ENCODE results near the gene KYAT1.
"Not testable (repeated sequence)": the region's sequence is repeated elsewhere in the genome, so short reads cannot be mapped to it uniquely, and the experiment has no call there.

KYAT1 gene

DNA sequence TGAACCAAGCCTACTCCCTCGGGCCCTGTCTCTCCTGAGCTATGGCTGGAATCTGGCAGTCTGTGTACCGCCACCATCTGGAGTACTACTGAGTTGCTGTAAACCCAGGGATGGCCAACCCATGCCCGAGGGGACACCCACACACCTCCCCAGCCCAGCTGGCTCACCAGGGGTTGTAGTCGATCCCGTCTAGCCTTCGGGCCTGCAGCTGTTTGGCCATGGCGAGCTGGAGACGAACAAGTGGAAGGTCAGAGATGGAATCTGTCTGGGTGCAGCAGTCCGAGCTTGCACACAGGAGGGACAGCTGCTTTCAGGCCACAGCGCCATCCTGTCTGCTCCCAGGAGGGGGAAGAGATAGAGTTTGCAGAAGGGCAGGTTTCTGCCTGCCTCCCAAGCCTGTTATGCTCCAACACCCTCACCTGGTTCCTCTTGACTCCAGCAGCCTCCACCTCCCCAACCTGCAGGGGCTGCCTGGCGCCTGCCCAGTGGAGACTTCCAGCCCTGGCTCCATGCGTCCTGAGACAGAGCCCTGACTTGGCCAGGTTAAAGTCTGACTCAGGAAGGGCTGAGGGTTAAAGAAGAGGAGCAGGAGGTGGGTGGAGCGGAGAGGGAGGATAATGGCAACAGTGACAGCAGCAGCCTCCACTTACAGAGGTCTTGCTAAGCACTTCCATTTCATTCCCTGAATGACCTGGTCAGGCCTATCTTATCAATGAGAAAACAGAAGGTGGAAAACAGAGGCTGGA lies 36.4 kb downstream of the KYAT1 start:
- H3K4me3 Mint-ChIP-seq, result peak overlapping the region in 2 of 3 experiments; percentile 3 to 23
- no peaks in the 10 kb centered on the region for H3K27me3 Mint-ChIP-seq (ENCODE audit: low read depth)
- TF ChIP-seq, protein P1, sequence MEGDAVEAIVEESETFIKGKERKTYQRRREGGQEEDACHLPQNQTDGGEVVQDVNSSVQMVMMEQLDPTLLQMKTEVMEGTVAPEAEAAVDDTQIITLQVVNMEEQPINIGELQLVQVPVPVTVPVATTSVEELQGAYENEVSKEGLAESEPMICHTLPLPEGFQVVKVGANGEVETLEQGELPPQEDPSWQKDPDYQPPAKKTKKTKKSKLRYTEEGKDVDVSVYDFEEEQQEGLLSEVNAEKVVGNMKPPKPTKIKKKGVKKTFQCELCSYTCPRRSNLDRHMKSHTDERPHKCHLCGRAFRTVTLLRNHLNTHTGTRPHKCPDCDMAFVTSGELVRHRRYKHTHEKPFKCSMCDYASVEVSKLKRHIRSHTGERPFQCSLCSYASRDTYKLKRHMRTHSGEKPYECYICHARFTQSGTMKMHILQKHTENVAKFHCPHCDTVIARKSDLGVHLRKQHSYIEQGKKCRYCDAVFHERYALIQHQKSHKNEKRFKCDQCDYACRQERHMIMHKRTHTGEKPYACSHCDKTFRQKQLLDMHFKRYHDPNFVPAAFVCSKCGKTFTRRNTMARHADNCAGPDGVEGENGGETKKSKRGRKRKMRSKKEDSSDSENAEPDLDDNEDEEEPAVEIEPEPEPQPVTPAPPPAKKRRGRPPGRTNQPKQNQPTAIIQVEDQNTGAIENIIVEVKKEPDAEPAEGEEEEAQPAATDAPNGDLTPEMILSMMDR (IDR thresholded peaks at IDR 0.05; ENCODE audit: unreplicated experiment in 3 of 3), result no peak
- H3K27ac Mint-ChIP-seq, result peak overlapping the region; percentile 70 to 86 (median 78)
- H3K4me1 Mint-ChIP-seq, result peaks cover 10% of the 10 kb centered on the region
- peaks cover 9% of the 10 kb centered on the region for H3K9me3 Mint-ChIP-seq
- peaks cover 26% of the 10 kb centered on the region for H3K36me3 Mint-ChIP-seq (ENCODE audit: low read depth)

GRCh38 chr9:128843171-128843570 lies 38.6 kb downstream of the KYAT1 start:
- H3K36me3 Mint-ChIP-seq (ENCODE audit: low read depth), result peaks cover 23% of the 10 kb centered on the region
- not testable (repeated sequence) for H3K27me3 Mint-ChIP-seq (ENCODE audit: low read depth); H3K9me3 Mint-ChIP-seq; H3K27ac Mint-ChIP-seq; H3K4me3 Mint-ChIP-seq
- peaks cover 16% of the 10 kb centered on the region for H3K4me1 Mint-ChIP-seq

DNA sequence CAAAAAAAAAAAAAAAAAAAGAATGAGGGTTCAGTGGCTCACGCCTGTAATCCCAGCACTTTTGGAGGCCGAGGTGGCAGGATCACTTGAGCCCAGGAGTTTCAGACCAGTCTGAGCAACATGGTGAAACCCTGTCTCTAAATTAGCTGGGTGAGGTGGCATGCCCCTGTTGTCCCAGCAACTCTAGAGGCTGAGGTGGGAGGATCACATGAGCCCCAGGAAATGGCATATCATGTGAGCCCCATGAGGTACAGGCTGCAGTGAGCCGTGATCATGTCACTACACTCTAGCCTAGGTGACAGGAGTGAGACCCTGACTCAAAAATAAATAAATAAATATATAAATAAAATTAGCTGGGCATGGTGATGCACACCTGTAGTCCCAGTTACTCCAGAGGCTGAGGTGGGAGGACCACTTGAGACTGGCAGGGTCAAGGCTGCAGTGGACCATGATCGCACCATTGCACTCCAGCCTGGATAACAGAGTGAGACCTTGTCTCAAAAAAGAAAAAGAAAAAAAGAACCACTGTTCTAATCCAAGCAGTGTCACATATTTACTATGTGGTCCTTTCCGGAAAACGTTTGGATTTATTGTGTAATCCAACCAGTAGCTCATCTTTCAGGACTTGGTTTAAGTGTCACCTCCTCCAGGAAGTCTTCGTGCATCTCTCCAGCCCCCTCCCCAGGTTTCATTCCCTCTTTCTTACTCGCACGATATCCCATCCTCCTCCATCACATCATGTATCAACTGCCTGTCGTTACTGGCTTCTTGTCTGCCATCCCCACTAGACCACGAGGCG lies 39.9 kb downstream of the KYAT1 start:
- H3K9me3 Mint-ChIP-seq, result no peaks in the 10 kb centered on the region
- TF ChIP-seq, protein P1 (IDR thresholded peaks at IDR 0.05; ENCODE audit: unreplicated experiment in 3 of 3), result no peak
- H3K36me3 Mint-ChIP-seq (ENCODE audit: low read depth), result peaks cover 14% of the 10 kb centered on the region
- H3K4me1 Mint-ChIP-seq, result peaks cover 20% of the 10 kb centered on the region
- H3K27ac Mint-ChIP-seq, result no peak overlapping the region
- no peak overlapping the region for H3K4me3 Mint-ChIP-seq
- no peaks in the 10 kb centered on the region for H3K27me3 Mint-ChIP-seq (ENCODE audit: low read depth)

GRCh38 chr9:128840524-128840923 lies 41.2 kb downstream of the KYAT1 start:
- H3K4me3 Mint-ChIP-seq, result no peak overlapping the region

DNA sequence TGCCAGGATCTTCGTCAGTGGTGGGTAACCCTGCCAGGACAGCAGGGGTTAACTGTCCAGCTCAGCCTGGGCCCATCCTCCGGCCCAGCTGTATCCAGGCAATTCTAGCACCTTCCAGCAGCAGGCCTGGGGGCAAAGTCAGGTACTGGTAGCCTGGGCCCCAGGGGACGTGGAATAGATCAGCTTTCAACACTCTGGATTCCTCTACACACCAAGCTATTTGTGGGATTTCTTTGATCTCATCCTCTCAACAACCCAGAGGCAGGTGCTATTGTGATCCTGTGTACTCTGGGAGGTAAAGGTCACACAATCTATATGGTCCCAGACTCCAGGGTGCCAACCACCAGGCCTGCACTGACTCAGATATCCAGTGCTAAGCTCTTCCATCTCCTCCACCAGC lies 43.4 kb downstream of the KYAT1 start:
- Mint-ChIP-seq H3K4me1 (peaks cover 10% of the 10 kb centered on the region), H3K27me3 (ENCODE audit: low read depth) (no peaks in the 10 kb centered on the region), H3K27ac (no peak overlapping the region), H3K36me3 (ENCODE audit: low read depth) (peaks cover 15% of the 10 kb centered on the region), H3K4me3 (no peak overlapping the region), H3K9me3 (no peaks in the 10 kb centered on the region)
- TF ChIP-seq, protein P1 (IDR thresholded peaks at IDR 0.05; ENCODE audit: unreplicated experiment in 3 of 3), result no peak

More at GRCh38 chr9:128840524-128840923, 41.2 kb downstream of the KYAT1 start:
- Mint-ChIP-seq H3K27me3 (ENCODE audit: low read depth) (no peaks in the 10 kb centered on the region), H3K27ac (no peak overlapping the region), H3K4me1 (peaks cover 18% of the 10 kb centered on the region), H3K36me3 (ENCODE audit: low read depth) (peaks cover 14% of the 10 kb centered on the region), H3K9me3 (no peaks in the 10 kb centered on the region)
- TF ChIP-seq, protein P1 (IDR thresholded peaks at IDR 0.05; ENCODE audit: unreplicated experiment in 3 of 3), result no peak

DNA sequence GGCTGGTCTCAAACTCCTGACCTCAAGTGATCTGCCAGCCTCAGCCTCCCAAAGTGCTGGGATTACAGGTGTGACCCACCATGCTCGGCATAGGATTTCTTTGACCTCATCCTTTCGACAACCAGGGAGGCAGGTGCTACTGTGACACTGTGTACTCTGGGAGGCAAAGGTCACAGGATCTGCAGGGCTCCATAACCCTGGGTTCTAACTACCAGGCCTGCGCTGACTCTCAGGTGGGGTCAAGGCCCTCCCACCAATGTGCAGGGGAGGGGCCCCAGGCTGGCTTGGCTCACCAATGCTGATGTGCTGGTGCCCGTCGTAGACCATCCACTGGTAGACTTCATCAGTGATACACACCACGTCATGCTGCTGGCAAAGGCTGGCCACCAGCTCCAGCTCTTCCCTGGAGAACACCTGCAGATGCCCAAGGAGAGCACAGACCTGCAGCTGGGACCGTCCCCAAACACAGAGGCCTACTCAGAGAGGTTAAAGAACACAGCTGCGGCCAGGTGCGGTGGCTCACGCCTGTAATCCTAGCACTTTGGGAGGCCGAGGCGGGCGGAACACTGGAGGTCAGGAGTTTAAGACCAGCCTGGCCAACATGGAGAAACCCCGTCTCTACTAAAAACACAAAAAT lies 45.1 kb downstream of the KYAT1 start:
- Mint-ChIP-seq H3K27me3 (ENCODE audit: low read depth) (no peaks in the 10 kb centered on the region), H3K4me3 (no peak overlapping the region), H3K36me3 (ENCODE audit: low read depth) (peaks cover 12% of the 10 kb centered on the region), H3K27ac (no peak overlapping the region), H3K9me3 (no peaks in the 10 kb centered on the region), H3K4me1 (peaks cover 10% of the 10 kb centered on the region)
- TF ChIP-seq, protein P1 (IDR thresholded peaks at IDR 0.05; ENCODE audit: unreplicated experiment in 3 of 3), result no peak

Data from nephron (organoid).